C4-2B (cell line): ENCODE data around the gene FSTL4.

Source experiments
- ZFX ChIP-seq: fragments of 450-650 bp; IDR thresholded peaks from 2 replicates; pipeline ENCODE4 v1.6.1; 2017
- TF ChIP-seq, protein P1 (sequence below): fragments of 450-650 bp; conservative IDR thresholded peaks from 2 replicates; pipeline ENCODE4 v1.5.1; 2017; ENCODE audit warnings: mild to moderate bottlenecking

DNA sequence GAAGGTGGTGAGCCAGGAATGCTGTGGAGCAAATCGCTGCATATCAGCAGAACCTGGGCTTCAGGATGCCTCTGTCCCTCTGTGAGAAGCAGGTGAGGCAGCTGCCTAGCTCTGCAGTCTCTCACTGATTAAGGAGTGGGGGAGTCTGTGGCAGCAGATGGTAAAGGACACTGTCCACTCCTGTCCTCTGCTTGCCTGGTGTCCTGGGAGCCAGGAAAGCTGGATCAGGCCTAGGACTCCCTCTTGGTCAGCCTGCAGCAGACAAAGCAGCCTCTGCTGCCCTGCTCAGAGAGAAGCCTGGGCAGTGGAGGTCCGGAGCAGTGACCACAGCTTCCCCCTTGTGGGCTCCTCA is 345.8 kb downstream of the FSTL4 start:
- TF ChIP-seq, protein P1, sequence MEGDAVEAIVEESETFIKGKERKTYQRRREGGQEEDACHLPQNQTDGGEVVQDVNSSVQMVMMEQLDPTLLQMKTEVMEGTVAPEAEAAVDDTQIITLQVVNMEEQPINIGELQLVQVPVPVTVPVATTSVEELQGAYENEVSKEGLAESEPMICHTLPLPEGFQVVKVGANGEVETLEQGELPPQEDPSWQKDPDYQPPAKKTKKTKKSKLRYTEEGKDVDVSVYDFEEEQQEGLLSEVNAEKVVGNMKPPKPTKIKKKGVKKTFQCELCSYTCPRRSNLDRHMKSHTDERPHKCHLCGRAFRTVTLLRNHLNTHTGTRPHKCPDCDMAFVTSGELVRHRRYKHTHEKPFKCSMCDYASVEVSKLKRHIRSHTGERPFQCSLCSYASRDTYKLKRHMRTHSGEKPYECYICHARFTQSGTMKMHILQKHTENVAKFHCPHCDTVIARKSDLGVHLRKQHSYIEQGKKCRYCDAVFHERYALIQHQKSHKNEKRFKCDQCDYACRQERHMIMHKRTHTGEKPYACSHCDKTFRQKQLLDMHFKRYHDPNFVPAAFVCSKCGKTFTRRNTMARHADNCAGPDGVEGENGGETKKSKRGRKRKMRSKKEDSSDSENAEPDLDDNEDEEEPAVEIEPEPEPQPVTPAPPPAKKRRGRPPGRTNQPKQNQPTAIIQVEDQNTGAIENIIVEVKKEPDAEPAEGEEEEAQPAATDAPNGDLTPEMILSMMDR = no peak
- no peak for TF ChIP-seq ZFX
